HPDE6-E6E7 (cell line): ENCODE results near the gene ZFYVE28.

Source experiments
- DNase-seq: peaks from one replicate; pipeline ENCODE4 v3.0.0; 2011; ENCODE audit warnings: missing footprints; ENCODE audit errors: extremely low spot score

ZFYVE28 gene

GRCh38 chr4:2304321-2304876 lies 114.0 kb downstream of the ZFYVE28 start:
- DNase-seq = no peak

- DNase-seq = no peak
These were observed 114.6 kb downstream of the ZFYVE28 start for GRCh38 chr4:2303686-2304320.

DNA sequence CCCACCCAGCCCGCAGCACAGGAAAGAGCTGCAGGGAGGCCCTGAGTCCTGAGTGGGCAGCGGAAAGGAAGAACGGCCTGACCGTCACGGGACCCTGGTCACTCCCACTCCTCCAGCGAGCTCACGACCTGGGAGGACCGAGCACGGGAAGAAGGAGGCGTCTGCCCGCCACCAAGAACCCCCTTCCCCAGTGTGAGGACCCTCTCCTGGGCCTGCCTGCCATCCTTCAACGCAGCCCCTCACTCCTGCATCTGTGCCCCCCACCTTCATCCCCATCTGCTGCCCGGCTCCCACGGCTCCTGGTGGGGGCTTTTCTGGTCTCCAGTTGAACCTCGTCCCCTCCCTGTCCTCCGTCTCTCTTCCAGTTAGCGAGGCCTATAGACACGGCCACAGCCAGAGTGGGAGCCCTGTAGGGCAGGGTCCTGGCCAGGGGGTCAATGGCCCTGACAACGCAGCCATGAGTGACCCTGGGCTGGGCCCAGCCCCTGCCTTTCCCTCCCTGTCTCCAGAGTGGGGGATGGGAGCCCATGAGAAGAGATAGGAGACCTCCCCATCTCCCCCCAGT lies 115.2 kb downstream of the ZFYVE28 start:
- DNase-seq = no peak

DNA sequence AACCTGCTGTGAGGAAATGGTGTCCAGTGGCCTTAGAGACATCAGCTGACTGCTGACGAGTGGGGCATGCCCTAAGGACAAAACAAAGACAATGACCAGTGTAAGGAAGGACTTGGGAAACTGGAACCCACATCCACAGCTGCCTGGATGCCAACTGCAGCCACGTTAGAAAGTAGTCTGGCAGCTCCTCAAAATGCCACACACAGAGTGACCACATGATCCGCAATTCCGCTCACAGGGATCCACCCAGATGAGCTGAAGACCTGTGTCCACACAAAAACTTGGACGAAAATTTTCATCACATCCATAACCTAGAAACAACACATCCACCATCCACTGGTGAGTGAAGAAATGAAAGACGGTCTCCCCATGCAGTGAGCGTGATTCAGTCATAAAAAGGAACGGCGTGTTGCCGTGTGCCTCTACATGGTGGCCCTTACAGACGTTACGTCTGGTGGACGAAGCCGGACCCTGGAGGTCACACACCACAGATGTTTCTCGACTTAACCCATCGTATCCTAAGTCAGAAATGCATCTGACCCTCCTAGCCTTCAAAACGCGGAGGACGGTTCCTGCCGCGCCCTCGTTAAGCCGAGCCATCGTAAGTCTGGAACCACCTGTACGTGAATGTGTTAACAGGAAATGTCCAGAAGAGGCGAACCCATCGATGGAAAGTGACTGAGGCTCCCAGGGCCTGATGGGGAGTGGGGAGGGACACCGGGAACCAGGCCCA lies 115.9 kb downstream of the ZFYVE28 start:
- no peak for DNase-seq

- DNase-seq = no peak
These were observed 116.6 kb downstream of the ZFYVE28 start for GRCh38 chr4:2301806-2302205.

DNA sequence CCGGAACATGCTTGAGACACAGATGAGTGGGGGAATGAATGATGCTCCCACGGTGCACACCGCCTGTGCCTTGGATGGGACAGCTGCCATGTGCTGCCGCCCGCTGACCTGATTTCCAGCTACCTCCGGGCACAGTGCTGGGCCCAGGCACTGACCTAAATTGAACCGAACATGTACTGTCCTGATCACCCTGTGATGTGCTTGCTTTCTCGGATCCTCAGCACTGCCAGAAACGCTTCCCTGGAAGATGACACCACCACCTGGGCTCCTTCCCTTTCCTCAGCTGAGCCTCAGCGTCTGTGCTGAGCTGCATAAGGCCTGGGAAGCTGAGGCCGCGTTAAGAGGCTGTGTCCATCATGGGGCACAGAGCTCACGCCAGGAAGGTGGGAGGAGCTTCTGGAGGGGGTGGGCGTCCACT lies 117.2 kb downstream of the ZFYVE28 start:
- no peak for DNase-seq

- no peak for DNase-seq
These were observed 117.8 kb downstream of the ZFYVE28 start for GRCh38 chr4:2300431-2301224.

- no peak for DNase-seq
These were observed 118.7 kb downstream of the ZFYVE28 start for GRCh38 chr4:2299794-2300193.

DNA sequence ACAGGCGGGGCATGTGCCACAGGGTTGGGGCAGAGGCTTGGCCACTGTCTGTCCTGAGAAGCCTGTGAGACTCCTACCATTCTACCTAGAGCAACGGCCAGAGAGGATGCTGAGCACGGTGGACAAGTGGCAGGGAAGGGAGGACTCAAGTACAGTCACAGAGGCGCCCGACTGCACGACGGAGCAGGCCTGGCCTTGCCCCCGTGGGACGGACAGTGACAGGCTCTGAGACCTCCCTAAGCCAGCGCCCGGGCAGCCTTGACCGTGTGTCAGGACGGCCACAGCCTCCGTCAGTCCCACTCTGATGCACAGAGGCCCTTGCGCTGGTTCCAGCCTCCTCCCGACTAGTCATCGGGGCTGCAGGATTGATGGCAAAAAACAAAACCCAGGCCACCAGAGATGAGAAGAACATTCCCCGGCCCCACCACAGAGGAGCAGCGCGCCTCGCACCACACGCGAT lies 119.9 kb downstream of the ZFYVE28 start:
- no peak for DNase-seq

GRCh38 chr4:2297606-2298531 lies 120.6 kb downstream of the ZFYVE28 start:
- DNase-seq = no peak

DNA sequence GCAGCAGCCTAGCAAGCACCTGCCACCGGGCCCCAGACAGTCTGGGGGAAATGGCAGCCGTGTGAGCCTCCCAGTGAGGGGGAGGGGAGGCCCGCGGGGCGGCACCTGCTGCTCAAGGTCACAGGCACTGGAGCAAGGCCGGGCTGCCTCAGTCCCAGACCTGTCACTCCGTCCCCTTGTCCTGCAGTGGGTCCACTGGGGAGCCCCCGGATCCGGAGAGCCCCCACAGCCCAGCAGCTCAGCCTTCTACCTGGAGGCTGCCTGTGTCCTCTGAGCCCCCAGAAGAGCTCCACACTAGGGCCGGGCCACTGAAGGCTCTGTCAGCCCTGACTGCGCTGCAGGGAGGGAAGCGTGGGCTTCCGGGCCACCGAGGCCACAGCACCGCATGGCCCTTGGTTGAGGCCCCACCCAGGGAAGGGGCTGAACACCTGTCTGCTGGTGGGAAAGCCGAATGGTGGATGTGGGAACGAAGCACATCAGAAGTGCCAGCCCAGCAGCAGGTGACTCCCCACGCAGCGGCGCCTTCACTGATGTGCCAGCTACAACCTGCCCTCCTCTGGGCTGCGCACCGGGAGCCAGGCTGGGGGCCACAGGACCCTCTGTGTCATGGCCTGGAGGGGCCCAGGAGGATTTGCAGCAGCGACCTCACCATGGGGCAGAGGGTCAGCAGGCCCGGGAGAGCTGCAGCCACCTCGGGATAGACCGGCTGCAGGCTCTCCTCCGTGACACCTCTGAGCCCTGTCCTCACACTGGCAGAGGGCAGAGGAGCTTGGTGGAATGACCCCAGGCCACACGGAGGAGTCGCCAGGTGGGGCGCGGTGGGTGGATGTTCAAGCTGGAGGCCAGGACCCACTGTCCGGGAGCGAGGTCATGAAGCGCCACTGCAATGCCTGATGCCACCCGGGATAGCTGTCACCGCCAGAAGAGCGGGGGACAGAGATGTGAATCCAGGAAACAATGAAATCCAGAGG lies 121.5 kb downstream of the ZFYVE28 start:
- no peak for DNase-seq

GRCh38 chr4:2295900-2296442 lies 122.5 kb downstream of the ZFYVE28 start:
- no peak for DNase-seq

DNA sequence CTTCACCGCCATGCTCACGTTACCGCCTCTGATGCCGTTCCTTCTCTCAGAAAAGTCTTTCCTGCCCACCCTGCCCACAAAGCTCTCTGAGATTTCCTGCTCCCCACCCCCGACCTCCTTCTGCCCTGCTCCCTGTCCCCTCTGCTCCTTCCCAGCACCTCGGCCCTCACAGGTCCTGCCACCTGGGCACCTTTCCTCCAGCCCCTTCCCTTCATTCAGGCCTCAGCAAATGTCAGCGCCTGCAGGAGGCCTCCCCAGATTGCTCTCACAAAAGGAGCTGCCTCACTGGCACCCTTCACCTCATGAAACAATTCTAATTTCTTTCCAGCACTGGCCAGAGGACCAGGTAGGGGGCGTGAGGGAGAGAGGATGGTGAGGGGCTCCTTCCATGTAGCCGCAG lies 122.9 kb downstream of the ZFYVE28 start:
- DNase-seq = no peak

DNA sequence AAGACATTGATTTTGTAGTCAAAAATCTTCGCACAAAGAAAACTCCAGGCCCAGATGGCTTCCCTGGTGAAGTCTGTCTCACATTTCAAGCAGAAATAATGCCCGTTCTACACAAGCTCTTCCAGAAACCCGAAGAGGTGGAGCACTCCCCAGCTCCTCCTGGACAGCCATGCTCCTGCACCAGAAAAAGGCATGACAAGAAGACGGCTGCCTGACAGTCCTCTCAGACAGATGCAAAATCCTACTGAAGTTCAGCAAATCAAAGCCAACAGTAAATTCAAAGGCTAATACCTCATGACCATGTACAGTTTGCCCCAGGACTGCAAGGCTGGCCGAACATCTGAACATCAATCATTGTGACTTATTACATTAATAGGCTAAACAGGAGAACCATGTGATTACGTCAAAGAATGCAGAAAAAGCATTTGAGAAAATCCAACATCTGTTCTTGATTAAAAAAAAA lies 125.8 kb downstream of the ZFYVE28 start:
- DNase-seq = no peak

DNA sequence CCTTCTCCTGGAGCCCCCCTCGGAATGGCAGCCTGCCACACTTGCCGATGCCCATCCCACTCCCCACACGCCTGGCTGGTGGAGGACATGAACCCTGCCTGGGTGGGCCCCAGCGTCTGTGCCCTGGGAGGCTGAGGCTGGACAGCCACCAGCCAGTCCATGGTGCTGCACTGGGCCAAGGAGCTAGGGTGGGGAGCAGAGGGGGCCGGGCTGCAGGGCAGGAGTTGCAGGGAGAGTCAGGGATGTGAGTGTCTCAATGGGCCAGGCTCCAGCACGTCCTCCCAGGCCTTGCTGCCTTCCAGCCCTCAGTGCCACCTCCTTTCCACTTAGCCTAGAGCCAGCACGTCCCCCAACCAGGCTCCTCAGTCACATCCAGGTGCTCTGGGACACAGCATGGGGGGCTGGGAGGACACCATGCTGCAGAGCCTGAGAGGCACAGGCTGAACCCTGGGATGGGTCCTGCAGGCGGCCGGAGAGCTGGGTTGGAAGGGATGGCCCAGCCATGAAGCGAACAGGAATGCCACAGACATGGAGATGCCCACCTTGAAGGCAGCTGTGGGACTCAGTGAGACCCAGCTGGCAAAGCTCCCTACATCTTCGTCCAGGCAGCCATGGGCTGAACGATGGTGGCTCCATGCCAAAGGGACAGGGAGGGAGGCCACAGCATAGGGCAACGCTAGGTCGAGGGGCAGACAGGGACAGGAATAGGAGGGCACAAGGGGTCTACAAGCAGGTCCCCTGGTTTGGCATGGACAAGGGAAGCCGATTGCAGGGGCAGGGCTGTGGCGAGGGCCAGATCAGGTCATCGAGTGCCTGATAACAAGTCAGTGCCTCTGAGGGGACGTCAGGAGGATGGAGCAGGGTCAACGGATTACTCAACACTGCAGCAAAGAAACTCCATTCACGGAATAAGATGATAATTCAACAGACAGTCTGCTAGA lies 126.5 kb downstream of the ZFYVE28 start:
- DNase-seq = no peak

GRCh38 chr4:2290974-2291704 lies 127.3 kb downstream of the ZFYVE28 start:
- no peak for DNase-seq

DNA sequence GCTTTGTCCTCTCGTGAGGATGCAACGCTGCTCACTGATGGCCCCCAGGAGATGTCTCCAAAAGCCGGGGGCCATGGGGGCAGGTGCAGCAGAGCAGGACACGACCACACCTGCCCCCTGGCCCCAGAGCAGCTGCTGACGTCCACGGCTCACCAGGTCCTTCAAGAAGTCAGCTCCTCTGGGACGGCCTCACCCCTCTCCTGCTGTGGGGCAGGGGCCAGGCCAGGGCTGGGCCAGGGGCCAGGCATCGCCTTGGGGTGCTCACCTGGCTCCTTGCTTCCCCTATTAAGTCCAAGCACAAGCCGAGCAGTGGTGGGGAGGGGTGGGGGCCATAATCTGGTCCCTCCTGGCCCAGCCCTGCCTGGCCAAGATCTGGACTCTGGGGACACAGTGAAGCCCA lies 128.0 kb downstream of the ZFYVE28 start:
- DNase-seq = no peak
